HG02938 (cell line): ENCODE data around the gene EDIL3.

ENCODE experiments used
- ATAC-seq: cut with Tn5 transposase; IDR thresholded peaks from one replicate; pipeline ENCODE4 v1.9.1; 2021; ENCODE audit warnings: mild to moderate bottlenecking, moderate library complexity; ENCODE audit not compliant: unreplicated experiment

The EDIL3 gene, protein sequence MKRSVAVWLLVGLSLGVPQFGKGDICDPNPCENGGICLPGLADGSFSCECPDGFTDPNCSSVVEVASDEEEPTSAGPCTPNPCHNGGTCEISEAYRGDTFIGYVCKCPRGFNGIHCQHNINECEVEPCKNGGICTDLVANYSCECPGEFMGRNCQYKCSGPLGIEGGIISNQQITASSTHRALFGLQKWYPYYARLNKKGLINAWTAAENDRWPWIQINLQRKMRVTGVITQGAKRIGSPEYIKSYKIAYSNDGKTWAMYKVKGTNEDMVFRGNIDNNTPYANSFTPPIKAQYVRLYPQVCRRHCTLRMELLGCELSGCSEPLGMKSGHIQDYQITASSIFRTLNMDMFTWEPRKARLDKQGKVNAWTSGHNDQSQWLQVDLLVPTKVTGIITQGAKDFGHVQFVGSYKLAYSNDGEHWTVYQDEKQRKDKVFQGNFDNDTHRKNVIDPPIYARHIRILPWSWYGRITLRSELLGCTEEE

DNA sequence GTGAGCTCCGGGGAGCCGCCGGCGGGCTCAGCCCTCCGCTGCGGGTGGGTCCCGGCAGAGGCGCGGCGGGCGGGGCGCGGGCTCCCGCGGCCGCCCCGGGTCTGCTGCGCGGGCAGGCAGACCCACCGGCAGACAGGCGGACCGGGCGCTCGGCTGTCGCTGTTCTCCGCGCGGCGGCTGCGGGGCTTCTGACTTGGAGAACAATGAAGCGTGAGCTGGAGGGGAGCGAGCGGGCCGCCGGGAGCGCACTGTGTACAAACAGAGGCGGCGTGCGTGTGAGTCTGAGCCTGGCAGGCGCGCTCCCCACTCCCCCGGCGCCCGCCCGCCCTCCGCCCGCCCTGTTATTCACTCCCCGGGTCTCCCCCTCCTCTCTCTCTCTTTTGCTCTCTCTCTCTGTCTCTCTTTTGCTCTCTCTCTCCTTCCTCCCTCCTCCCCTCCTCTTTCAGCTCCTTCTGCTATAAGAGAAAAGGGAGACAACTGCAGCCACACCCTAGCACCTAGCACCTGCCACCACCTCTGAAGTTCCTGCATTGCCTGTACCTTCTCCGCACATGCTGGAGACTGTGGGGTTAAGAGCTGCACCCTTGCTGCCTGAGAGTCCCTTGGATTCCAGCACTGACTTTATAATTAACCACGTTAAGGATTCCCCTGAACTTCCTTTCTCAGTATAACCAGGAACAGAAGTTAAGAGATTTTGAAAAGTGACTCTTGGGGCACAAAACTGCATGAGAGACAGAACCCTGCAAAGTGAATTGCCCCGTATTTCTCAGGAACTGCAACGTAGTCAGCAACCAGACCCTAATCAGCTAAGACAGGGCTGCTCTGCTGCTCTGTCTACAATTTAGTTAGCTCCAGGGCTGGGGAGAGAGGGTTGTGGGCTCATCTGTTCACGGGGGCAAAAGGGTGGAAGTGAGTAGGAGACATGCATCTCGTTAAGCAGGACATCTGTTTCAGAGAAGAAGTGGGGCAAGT lies at the start of gene EDIL3:
TSS of gene EDIL3 (minus strand) at position 277 of the 972 bp plus-strand sequence. CDS start 506 bp downstream, outside the sequence.
- no peak for ATAC-seq

DNA sequence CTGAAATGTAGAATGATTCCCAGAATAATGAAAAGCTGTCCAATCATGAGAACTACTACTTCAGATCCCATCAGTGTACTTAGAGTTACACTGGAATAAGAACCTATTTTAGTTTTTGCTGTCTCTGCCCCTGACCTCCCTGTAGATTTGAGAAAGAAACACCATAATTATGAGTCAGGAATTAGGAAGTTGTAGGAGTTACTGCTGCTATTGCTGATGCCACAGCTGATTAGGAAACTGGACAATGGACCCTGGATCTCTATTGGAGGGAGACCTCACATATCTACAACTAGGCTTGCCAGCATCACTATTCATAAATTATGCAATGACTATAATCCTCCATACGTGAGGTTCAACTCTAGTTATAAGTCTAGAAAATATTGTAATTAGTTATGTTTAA lies 48.8 kb upstream of the EDIL3 start:
- ATAC-seq, result no peak

DNA sequence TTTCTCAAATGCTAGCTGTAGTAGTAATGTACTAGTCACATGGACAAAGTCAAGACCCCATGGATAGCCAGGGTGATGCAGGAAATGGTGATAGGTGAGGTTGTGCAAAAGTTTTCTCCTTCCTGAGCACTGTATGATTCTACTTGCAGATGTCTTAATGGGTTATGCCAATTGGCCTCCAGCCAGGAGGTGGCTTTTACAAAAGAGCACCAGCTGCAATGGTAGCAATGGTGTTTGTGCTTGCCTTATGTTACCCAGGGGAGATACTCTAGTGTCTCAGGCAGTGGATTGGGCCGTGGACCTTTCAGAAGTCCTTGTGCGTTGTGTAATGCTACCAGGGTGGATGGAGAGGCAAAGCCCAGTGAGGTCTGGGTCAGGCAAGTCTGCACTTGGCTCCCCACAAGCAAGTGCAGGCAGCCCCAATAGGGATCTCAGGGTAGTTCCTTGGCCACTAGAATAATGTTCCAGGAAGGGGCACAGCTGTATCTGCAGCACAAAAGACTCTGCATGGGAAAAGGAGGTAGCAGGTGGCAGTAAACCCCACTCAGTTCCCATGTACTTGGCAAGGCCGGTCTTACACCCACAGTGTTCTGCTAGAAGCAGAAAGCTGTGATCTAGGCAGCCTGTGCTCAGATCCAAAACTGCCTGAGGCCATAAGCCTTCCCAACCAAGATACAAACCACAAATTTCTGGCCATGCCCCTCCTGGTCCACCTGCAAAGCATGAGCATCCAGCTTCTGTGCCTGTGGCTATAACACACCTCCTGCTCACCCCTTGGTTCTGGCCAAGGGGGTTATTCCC lies 46.4 kb upstream of the EDIL3 start:
- no peak for ATAC-seq

DNA sequence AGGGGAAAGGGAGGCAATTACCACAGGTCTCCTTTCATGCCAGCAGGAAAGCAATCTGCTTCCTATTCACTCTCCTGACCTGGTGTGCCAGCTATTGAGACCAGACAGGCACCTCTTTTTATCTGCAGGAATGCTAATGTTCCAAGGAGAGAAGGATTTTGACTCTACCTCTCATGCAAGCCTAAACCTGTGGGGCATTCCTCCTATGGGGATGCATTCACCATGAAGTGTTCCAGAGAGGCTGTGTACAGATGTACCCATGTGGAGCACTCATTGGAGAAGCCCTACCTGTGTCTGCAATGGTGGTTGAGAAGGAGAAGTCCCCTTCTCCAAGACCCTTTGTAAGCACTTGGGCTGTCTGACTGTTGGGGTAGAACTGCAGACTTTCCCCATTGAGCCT lies 45.4 kb upstream of the EDIL3 start:
- ATAC-seq, result no peak

DNA sequence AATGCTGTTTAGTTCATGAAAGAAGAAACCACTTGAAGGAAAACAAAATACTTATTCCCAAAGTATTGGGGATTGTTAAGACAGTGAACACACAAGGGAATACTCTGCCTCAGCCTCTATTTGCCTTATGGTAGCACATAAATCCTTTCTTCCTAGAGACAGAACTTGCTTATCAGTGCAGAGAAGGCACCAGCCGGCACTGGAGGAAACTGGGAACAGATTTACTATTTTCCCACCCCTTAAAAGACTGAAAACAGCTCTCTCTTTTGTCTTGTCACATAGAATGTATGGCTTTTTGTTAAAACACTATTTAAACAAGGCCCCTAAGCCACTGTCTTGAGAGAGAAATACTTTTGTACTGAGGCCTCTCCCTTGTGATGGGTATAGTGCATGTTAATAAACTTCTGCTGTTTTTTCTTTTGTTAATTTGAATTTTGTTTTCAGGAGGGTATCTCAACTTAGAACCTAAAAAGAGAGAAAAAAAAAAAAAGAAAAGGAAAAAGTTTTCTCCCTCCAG lies 40.7 kb upstream of the EDIL3 start:
- no peak for ATAC-seq

DNA sequence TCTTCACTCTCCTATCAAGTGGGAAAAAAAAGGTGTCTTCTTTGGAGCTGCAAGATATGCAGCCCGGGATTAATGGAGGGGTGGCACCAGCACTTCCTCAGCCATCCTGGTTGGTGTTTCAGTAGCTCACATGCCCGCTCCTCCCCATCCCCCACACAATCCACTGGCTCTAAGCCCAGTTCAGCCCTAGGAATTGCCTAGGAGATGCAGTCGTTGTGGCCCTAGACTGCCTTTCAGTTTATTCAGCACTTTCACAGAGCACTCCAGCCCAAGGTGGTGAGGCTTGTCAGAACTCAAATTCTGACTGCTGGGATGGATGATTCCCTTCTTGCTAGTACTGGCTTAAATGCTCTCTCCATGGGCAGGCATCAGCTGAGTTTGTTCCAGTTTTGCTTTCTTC lies 35.1 kb upstream of the EDIL3 start:
- no peak for ATAC-seq

DNA sequence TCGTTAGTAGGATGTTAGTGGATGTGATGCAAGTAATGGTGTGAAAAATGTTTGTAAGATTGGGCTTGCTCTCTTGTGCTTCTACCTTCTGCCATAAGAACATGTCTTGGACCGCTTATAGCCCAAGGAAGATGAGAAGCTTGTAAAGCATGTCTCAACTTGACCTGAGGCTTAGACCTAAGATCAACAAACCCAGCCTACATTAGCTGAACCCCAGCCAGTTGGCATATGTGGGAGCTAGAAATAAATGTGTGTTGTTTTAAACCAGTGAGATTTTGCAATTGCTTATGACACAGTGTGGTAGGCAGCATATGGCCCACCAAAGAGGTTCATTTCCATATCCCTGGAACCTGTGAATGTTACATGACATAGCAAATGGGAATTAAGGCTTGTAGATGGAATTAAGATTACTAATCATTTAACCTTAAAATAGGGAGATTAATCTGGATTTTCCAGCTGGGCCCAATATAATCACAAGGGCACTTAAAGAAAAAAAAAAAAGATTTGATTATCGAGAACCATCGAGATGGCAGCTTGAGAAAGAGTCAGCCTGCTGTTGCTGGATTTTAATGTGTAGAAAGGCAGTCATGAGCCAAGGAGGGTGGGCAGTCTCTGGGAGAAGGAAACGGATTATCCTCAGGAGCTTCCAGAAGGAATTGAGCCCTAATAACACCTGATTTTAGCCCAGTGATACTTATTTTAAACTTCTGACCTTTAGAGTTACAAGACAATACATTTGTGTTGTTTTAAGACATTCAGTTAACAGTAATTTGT lies 27.3 kb upstream of the EDIL3 start:
- ATAC-seq, result no peak

DNA sequence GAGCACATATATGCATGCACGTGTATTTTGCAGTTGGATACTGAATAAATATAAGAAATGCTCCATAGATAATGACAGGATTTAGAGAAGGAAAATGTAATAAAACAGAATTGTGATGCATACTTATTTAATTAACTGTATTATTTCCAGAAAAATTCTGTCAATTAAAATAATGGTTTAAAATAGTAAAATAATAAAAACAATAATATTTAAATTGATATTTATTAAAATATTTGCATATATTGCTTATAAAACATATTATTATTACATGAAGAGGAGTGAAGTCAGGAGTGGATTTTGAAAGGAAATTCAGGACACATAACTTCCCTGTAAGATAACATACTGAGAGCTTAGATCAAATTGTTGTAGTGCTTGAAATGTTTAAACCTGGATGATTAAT lies 21.4 kb upstream of the EDIL3 start:
- ATAC-seq, result no peak

DNA sequence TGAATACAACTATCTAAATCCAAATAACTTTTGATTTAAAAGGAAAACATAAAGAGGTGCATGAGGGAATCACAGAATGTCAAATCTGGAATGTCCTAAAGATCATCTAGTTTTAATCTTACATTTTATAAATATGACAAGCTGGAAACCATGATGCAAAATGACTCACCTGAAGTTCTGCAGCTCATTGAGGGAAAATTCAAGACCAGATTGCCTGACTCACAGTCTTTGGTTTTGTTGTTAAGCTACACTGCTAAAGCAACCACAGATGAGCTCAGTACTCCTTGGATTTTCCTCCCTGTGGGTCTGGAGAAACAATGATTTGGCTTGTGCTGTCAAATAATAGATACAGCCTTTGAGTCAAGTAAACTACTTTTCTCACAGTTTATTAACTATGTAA lies 19.1 kb upstream of the EDIL3 start:
- ATAC-seq, result no peak

DNA sequence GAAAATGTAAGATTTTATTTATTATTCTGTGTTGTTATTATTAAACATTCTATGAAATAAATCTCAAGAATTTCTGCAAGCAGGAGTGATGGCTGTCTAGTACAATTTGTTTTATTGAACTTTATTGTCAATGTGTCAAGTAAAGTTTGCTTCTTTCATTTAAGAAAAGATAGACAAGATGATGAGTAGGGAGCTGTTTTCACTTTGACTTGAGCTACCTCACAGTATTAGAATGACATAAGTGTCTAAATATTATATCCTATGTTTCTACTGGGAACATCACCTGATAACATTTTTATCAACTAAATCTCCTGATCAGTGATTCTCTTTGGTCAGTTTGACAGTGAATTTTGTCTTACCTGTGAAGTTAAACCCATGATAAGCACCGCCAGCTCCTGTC lies 12.7 kb upstream of the EDIL3 start:
- ATAC-seq, result no peak

DNA sequence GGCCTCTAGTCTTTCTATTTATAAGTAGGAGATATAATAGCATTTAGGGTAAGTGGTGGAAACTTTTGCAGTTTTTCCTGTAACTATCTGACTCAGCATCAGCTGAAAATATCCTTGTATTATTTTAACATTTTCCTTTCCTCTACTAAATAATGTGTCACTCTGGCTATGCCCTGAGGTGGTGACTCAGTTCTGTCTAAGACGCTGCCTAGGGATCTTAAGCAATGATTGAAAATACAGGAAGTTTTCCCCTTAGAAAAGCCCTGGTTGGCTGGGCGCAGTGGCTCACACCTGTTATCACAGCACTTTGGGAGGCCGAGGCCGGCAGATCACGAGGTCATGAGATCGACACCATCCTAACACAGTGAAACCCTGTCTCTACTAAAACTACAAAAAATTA lies 9.3 kb upstream of the EDIL3 start:
- no peak for ATAC-seq

DNA sequence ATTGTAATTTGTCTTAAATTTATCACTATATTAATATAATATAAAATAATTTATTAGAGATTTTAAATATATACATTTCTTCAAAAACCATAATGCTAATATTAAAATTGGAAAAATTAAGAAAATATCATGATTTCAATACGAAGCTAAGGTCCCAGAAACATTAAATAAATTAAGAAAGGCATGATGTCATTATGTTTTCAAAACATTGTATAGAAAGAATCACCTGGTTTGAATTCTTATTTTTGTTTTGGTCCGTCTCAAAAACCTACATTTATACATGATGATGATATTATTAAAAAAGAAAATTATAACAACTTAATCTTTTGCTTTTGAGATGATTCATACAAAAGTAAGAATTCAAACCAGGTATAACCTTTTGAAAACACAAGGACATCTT lies 8.2 kb upstream of the EDIL3 start:
- no peak for ATAC-seq

DNA sequence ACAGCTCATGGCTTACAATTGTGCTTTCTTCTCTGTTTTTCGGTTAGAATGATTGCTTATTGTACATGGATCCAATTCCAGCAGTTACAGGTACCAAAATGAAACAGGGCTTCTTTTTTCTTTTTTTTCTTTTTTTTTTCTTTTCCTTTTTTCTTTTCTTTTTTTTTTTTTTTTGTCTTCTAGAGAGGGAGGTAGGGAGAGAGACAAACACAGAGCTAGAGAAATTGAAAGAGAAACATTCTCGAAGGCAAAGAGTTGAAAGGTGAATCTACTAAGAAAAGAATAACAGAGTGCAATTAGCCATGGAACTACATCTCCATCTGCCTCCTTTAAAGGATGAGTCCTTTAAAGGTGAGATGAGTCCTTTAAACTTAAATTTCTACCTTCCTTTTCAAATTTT lies 1.0 kb upstream of the EDIL3 start:
- ATAC-seq, result no peak

DNA sequence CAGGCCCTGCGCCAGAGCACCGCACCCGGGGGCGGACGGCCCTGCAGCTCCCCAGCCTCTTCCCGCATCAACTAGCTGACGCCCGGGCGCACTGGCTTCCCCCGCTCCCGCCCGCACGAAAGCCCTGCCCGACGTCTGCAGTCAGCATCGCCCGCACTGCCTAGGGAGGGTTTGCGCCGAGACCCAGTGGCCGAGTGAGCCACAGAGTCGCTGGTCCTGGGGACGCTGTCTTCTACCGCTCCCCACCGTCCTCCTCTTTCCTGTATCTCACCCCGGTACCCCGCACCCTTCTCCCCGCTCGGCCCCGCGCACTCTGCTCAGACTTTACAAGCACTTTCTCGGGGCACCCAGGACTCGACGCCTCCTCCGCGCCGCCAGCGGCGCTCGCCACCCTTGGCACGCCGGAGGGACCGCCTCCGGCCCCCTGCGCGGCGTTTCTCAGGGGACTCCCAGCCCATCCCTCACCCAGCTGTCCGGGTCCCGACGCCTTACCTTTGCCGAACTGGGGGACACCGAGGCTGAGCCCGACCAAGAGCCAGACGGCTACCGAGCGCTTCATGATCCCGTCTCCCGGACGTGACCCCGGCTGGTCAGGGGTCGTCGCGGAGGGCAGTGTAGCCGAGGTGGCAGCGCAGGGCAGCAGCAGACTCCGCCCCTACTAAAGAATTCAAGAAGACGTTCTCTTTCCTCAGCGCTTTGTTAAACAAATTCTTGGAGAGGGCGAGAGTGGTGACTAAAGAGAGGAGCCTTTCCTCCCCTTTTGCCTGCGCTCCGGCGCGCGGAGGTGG lies 670 bp downstream of the EDIL3 start:
- ATAC-seq, result no peak

DNA sequence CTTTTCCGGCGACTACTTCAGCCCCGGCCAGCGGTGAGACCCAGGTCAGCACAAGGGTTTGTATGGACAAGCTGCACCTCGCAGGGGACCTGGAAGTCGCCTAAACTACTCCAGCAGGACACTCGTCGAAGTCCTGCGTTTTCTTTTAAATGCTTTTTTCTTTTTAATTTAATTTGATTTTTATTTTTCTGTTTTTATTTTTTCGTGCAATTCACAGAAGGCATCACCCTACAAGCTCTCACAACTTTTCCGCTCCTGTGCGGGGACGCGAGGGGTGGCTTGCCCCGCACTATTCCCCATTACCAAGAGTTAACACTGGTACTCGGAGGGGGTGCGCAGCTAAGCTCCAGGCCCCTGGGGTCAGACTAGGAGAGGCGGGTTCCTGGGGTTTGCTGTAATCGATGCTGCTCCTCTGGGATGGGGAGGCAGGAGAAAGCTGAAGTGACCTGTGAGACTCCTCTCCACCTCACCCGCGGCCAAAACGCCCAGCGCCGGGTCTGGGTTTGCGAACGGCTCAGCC lies 1.3 kb downstream of the EDIL3 start:
- no peak for ATAC-seq

DNA sequence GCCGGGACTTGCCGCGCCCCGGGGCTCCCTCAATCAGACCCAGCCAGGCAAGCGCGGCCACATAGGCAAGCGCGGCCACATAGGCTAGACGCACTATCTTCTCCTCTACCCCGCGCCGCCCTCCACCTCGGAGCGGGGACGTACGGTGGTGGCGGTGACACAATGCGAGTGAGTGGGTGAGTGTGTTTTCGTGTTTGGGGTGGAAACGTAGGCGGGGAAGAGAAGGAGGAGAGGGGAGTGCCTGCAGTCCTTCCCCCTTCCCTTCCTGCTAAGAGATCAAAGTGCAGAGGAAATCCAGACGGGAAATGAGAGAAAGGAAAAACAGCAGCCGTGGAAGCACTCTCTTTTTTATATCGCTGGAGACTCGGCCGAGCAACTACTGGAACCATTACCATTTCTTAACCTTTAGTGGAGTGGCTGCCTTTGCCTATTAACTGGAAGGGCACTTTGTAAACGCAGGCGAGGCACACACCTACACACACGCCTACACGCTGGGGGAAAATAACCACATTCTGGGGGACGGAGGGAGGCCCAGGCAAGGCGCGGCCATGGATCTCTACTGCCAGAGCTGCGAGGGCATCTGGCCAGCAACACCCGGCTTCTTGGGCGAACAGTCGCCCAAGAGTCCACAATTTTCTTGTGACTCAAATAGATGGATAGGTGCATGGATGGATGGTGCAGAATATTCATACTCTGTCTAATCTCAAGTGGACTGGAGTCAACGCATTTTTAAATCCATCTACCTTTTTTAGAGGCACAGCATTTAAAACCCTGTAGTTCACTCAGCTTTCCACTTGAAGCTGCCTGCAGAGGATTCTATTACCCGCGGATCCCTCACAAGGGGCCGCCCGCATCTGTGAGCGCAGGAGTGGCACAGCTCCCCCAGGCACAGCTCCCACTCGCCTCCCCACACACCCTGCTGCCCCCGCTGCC lies 2.1 kb downstream of the EDIL3 start:
- ATAC-seq, result no peak

DNA sequence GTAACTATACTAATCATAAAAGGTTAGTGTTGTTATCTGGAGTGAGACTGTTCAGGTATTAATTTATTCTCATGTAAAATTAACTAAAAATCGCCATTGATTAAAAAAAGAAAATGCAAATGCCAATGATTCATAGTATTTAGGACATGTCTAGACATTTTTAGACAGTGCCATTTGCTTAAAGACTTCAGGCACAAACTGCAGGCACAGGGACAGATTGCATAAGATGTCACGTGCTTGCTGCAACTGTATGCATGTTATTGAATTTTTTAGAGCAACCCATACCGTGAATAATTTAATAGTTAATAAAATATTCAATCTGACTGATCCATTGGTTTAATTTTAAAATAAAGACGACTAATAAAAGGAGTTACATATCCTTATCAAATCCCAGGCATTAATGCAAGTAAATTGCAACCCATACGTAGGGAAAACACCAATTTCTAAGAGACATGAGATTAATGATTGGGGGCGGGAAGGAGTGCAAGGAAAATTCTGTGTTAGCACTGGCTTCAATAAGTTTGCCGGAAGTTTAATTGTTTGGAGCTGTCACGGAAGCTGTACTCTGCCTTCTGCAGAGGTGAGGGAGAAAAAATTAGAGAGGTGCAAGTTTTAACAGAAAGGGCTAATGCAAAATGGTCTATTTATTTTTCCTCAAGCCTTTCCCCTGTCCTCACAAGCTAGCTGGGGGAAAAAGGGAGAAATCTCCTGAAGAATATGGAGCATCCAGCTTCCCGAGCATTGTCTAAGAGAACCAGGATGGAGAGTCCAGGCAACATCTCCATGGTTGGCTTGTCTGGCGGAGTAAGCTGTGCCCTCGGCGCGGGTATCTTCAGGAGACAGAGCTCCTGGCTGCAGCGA lies 2.9 kb downstream of the EDIL3 start:
- ATAC-seq, result no peak
